ENCODE data around the gene ZNF552. TPM values are rescaled to one million over a fixed set of nuclear protein-coding genes. Genes with fewer than 3 reads are reported as not detected.

Gene ZNF552
- total RNA-seq, 1 donor from 2014 or later = 19.2 TPM

- Mint-ChIP-seq H3K36me3 (peaks cover 74% of the 10 kb centered on the region), H3K9me3 (peaks cover 33% of the 10 kb centered on the region), H3K4me3 (no peak overlapping the region), H3K27ac (no peak overlapping the region), H3K27me3 (ENCODE audit: low read depth) (no peaks in the 10 kb centered on the region), H3K4me1 (no peaks in the 10 kb centered on the region)
- TF ChIP-seq, protein P1, sequence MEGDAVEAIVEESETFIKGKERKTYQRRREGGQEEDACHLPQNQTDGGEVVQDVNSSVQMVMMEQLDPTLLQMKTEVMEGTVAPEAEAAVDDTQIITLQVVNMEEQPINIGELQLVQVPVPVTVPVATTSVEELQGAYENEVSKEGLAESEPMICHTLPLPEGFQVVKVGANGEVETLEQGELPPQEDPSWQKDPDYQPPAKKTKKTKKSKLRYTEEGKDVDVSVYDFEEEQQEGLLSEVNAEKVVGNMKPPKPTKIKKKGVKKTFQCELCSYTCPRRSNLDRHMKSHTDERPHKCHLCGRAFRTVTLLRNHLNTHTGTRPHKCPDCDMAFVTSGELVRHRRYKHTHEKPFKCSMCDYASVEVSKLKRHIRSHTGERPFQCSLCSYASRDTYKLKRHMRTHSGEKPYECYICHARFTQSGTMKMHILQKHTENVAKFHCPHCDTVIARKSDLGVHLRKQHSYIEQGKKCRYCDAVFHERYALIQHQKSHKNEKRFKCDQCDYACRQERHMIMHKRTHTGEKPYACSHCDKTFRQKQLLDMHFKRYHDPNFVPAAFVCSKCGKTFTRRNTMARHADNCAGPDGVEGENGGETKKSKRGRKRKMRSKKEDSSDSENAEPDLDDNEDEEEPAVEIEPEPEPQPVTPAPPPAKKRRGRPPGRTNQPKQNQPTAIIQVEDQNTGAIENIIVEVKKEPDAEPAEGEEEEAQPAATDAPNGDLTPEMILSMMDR (IDR thresholded peaks at IDR 0.05; ENCODE audit: unreplicated experiment) = no peak
- DNase-seq (ENCODE audit: low spot score in 2 of 2, unreplicated experiment in 2 of 2) = no peak
Measured at GRCh38 chr19:57757941-57758340, 56.8 kb downstream of the ZNF552 start.

Other genes with a start within 250 kb of the ZNF552 start
- gene ZNF416, start 236.0 kb downstream of the ZNF552 start, total RNA-seq = 9.4 to 10.0 TPM (median 9.5 TPM) in 3 replicates
- gene ZIK1, start 230.8 kb downstream of the ZNF552 start, total RNA-seq = 15.4 to 17.1 TPM (median 16.7 TPM) in 3 replicates
- gene ZNF530, start 215.0 kb downstream of the ZNF552 start, total RNA-seq = 4.8 to 6.1 TPM (median 6.0 TPM) in 3 replicates
- 33.5 to 40.5 TPM (median 40.4 TPM) in 3 replicates for gene ZNF134, start 200.7 kb downstream of the ZNF552 start, total RNA-seq
- gene ZNF211, start 181.7 kb downstream of the ZNF552 start, total RNA-seq = 25.3 to 28.7 TPM (median 25.4 TPM) in 3 replicates
- not detected in 3 replicates for gene ZSCAN4, start 146.0 kb downstream of the ZNF552 start, total RNA-seq
- 14.5 to 19.0 TPM (median 14.6 TPM) in 3 replicates for gene ZNF551, start 132.9 kb downstream of the ZNF552 start, total RNA-seq
- gene ZNF154, start 105.7 kb downstream of the ZNF552 start, total RNA-seq = 42.4 to 43.0 TPM (median 42.7 TPM) in 3 replicates
- gene ZNF671, start 87.3 kb downstream of the ZNF552 start, total RNA-seq = 8.5 to 9.3 TPM (median 9.3 TPM) in 3 replicates
- 29.1 to 30.4 TPM (median 29.7 TPM) in 3 replicates for gene ZNF776, start 68.1 kb downstream of the ZNF552 start, total RNA-seq
- 29.7 to 33.7 TPM (median 31.3 TPM) in 3 replicates for gene ZNF586, start 45.2 kb downstream of the ZNF552 start, total RNA-seq
- gene ZNF587B, start 15.4 kb upstream of the ZNF552 start, total RNA-seq = 28.2 to 32.0 TPM (median 29.8 TPM) in 3 replicates
- gene ZNF587, start 34.9 kb upstream of the ZNF552 start, total RNA-seq = 72.9 to 77.4 TPM (median 75.9 TPM) in 3 replicates
- gene ZNF814, start 74.1 kb upstream of the ZNF552 start, total RNA-seq = 53.7 to 60.4 TPM (median 56.2 TPM) in 3 replicates
- gene ZNF417, start 101.7 kb upstream of the ZNF552 start, total RNA-seq = 25.1 to 26.8 TPM (median 25.9 TPM) in 3 replicates
- gene ZNF418, start 120.5 kb upstream of the ZNF552 start, total RNA-seq = 19.5 to 24.5 TPM (median 21.0 TPM) in 3 replicates
- 13.2 to 14.5 TPM (median 14.2 TPM) in 3 replicates for gene ZNF256, start 132.8 kb upstream of the ZNF552 start, total RNA-seq
- 2.7 to 4.1 TPM (median 3.3 TPM) in 3 replicates for gene C19orf18, start 159.6 kb upstream of the ZNF552 start, total RNA-seq
- gene ZNF606, start 187.9 kb upstream of the ZNF552 start, total RNA-seq = 41.8 to 46.2 TPM (median 45.4 TPM) in 3 replicates
- gene ZSCAN1, start 219.1 kb upstream of the ZNF552 start, total RNA-seq = 1.7 to 3.5 TPM (median 2.9 TPM) in 3 replicates
- 11.6 to 12.5 TPM (median 12.3 TPM) in 3 replicates for gene ZNF135, start 244.4 kb upstream of the ZNF552 start, total RNA-seq

All from mesothelial cell of epicardium (in vitro differentiated cells).